ENCODE measurements around the gene PKD2.

DNA sequence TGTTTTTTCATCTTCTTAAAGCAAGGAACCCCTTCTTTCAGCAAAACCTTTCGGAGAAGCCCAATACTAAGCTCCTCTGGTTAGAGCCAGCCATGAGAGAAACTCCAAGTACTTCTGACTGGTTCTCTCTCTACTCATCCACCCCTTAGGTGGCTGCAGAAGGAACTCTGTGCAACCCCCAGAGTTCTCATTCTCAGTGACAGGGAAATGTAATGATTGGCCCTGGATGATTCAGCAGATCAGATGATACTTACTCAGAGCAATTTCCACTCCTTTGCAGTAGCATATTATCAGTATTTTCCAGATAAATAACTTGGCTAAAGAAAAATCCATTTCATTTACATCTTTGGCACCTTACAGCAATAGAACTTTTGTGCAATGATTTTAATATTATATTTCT is 28.8 kb upstream of the PKD2 start:
- TF ChIP-seq, protein P1, sequence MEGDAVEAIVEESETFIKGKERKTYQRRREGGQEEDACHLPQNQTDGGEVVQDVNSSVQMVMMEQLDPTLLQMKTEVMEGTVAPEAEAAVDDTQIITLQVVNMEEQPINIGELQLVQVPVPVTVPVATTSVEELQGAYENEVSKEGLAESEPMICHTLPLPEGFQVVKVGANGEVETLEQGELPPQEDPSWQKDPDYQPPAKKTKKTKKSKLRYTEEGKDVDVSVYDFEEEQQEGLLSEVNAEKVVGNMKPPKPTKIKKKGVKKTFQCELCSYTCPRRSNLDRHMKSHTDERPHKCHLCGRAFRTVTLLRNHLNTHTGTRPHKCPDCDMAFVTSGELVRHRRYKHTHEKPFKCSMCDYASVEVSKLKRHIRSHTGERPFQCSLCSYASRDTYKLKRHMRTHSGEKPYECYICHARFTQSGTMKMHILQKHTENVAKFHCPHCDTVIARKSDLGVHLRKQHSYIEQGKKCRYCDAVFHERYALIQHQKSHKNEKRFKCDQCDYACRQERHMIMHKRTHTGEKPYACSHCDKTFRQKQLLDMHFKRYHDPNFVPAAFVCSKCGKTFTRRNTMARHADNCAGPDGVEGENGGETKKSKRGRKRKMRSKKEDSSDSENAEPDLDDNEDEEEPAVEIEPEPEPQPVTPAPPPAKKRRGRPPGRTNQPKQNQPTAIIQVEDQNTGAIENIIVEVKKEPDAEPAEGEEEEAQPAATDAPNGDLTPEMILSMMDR (conservative IDR thresholded peaks at IDR 0.05; ENCODE audit: low read depth, low read length) = no peak
- TF ChIP-seq POLR2A (IDR thresholded peaks at IDR 0.05; ENCODE audit: low read depth, low read length) = no peak
- TF ChIP-seq RFX5 (IDR thresholded peaks at IDR 0.05; ENCODE audit: low read depth, low read length) = no peak
- TF ChIP-seq MAFK (IDR thresholded peaks at IDR 0.05; ENCODE audit: low read depth, low read length) = no peak
- no peak for TF ChIP-seq RAD21 (IDR thresholded peaks at IDR 0.05; ENCODE audit: low read length)
- TF ChIP-seq FOS (IDR thresholded peaks at IDR 0.05; ENCODE audit: low read depth, low read length) = no peak
- no peak for TF ChIP-seq SMC3 (IDR thresholded peaks at IDR 0.05; ENCODE audit: low read depth, low read length)
- no peak for TF ChIP-seq RCOR1 (IDR thresholded peaks at IDR 0.05; ENCODE audit: insufficient replicate concordance, low read length)
- TF ChIP-seq MXI1 (IDR thresholded peaks at IDR 0.05; ENCODE audit: borderline replicate concordance, low read depth, low read length) = no peak

Data from IMR-90 (cell line).